Right lung (tissue), 5 donors: ENCODE results near the gene TRDMT1. TPM values are rescaled to one million over a fixed set of nuclear protein-coding genes. Genes with fewer than 3 reads are reported as not detected.
"Not testable (repeated sequence)": the region's sequence is repeated elsewhere in the genome, so short reads cannot be mapped to it uniquely, and the experiment has no call there.

ENCODE experiments used
- DNase-seq, 2 donors: peaks; one replicate each; pipeline ENCODE4 v3.0.0-alpha.2; 2013
- polyA plus RNA-seq, 5 donors: library from polyadenylated mRNA; unstranded; fragments of 120-200 nt; gene quantifications; one replicate each; pipeline versions ENCODE4 v1.2.1 to v1.2.3, GENCODE V29; 2013; ENCODE audit warnings: inconsistent platforms in 1 of 5, low replicate concordance in 1 of 5; ENCODE audit not compliant: insufficient read length in 5 of 5, insufficient read depth in 1 of 5

TRDMT1 gene
- polyA plus RNA-seq, 5 donors, result 7.6 to 20.7 (median 13.7) TPM

GRCh38 chr10:17138460-17139042 lies 62.9 kb downstream of the TRDMT1 start:
- DNase-seq, result peak; percentile 69 to 77

DNA sequence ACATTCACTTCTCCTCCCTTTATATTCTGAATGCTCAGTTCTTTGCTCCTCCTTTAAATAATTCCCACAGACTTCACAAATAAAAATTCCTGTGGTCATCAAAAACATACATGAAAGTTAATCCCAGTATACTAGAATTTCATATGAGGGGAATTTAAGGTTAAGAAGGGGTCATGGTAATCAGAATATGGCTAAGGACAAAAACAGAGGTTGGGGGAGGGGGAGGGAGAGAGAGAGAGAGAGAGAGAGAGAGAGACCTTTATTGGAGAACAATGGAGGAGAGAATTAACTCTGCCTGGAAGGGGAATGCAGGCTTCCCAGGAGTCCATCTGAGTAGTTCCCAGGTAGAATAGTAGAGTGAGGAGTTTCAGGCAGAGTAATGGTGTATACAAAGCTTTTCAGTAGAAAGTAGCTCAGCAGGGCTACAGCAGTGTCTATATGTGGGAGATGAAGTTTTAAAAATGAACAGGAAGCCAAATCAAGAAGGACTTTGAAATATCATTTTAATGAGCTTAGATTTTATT lies 66.7 kb downstream of the TRDMT1 start:
- no peak for DNase-seq

GRCh38 chr10:17134282-17134681 lies 67.2 kb downstream of the TRDMT1 start:
- DNase-seq, result no peak

- no peak for DNase-seq
These were observed 71.7 kb downstream of the TRDMT1 start, which contains the start of gene CUBN for GRCh38 chr10:17129741-17130140. Gene CUBN (minus strand): TSS chr10:17129811. CDS start chr10:17129765, 46 bp downstream.

DNA sequence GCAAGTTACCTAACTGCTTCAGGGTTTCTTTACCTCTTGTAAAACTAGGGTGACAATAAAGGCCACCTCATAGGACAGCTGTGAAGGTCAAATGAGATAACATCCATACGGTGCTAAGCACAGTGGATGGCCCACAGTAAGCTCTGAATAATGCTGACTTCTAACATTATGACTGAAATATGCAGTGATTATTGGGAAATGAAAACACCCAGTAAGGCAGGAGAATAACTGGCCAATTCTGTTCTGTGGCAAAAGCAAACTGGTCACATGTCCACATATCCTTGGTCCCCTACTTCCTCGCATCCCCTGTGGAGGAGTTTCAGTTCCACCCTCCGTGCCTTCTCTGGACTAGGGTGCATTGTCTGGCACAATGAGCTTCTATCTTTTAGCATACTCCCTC lies 73.2 kb downstream of the TRDMT1 start:
- DNase-seq, result no peak

- no peak for DNase-seq
These were observed 75.1 kb downstream of the TRDMT1 start for GRCh38 chr10:17126327-17126726.

- DNase-seq, result no peak
These were observed 76.1 kb downstream of the TRDMT1 start for GRCh38 chr10:17125206-17125893.

GRCh38 chr10:17123961-17124360 lies 77.5 kb downstream of the TRDMT1 start:
- DNase-seq, result no peak

GRCh38 chr10:17122726-17123661 lies 78.5 kb downstream of the TRDMT1 start:
- no peak for DNase-seq

- no peak for DNase-seq
These were observed 79.4 kb downstream of the TRDMT1 start for GRCh38 chr10:17122052-17122451.

DNA sequence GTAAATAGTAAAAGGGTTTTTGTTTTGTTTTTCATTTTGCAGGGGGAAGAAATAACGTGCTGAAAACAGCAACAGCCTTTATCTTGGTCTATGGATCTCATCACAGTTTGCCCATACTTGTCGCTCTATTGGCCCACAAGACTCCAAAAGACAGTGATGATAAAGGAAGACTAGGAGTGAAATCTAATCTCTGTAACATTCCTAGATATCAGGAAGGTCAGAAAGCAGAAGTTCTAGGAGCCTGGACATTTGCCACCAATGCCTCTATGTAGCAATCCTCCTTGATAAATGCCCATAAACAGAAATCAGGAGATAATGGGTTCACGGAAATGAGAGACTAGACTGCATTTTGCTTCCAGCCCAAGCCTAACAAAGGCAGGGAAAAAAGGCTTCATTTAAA lies 80.8 kb downstream of the TRDMT1 start:
- DNase-seq, result peak in 1 of 2 donors; percentile 15

DNA sequence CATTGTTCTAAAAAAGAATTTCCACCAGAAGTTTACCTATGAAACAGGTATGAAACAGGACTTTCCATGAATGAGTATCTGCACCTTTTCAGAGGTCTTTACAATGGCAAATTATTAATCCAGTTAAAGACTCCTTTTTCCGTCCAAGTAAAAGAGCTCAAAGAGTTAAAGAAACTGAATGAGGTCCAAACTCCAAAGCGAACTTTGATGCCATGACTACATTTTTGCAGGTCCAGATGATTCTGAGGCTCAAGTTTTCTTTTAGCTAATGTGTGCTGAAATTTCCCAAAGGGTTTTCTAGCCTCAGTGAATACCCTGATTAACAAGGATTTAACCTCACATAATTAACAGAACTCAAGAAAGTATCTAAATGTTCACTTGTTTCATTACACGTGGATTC lies 81.6 kb downstream of the TRDMT1 start:
- no peak for DNase-seq

GRCh38 chr10:17116193-17116592 lies 85.3 kb downstream of the TRDMT1 start:
- DNase-seq, result no peak

DNA sequence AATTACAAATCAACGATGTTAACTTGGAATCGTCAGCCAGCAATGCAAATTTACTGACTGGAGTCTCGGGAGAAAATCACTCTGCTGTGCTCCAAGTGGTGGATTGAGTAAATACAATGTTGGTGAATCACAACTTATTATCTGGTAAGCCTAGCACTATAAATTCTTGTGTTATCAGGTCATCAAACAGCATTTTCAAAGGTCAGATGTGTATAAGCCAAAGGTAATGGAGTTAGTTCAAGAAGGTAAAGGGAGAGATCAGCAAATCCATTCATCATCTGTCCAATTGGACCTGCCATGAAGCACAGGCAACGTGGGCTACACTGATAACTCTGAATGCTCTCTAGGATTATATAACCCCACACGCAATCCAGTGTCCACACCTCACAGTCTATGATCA lies 85.8 kb downstream of the TRDMT1 start:
- DNase-seq, result no peak

- DNase-seq, result not testable (repeated sequence)
These were observed 86.5 kb downstream of the TRDMT1 start for GRCh38 chr10:17114878-17115444.

DNA sequence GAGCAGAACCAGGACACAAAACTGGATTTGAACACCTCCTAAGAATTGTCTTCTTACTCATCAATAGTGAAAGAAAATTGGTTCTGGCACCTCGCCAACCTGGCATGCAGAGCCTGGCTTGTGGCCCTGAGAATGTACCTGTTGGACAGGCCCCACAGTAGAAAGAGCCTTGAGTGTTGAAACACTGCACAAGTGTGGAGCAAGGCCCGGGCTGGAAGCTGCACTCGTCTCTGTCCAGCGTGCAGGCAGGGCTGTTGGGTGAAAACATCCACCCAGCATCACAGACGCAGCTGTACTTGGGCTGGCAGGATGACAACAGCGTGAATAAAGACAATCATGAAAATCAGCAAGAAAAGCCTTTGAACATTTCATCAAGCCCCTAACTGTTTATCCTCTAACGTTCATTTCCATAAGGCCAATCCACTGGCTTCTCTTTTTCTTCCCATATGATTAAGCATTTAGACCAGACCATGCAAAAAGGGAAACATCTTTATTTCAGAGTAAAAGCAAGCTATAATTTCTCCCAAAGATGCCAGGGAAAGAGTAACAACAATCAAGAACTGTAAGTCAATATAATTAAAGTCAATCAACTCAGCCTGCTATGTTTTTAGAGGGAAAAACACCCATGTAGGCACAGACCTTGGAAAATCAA lies 87.5 kb downstream of the TRDMT1 start:
- peak; percentile 78 to 86 for DNase-seq

DNA sequence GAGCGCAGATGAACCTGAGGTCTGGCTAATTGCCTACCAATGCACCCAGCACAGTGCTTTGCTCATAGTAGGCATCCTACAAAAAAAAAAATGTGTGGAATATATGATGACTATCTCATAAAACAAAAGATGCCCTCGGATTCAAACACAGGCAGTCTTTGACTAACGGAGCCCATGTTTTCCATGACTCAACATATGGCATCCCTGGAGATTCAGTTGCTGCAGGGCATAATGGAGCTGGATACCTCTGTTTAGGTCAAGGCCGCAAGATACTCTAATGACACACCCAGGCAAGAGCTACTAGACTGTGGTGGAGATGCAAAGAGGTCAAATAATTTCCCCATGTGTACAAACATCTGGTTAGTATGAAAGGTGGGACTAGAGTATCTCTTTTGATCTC lies 88.1 kb downstream of the TRDMT1 start:
- no peak for DNase-seq

DNA sequence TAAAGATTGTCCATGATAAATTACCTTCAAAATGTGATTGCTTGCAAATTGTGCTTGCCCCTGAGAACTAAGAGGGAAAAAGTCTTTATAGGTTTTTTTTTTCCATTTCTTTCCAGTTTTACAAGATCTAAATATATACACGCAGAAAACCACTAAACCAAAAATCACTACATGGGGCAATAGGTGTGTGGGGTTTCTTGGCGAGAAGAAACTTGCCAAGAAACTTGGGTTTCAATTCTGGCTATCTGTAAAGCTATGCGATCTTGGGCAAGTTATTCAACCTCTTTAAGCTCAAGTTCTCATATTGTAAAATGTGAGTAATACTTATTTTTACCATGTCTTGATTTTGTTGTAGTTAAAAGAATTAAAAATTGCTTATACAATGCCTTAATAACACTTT lies 88.9 kb downstream of the TRDMT1 start:
- no peak for DNase-seq

DNA sequence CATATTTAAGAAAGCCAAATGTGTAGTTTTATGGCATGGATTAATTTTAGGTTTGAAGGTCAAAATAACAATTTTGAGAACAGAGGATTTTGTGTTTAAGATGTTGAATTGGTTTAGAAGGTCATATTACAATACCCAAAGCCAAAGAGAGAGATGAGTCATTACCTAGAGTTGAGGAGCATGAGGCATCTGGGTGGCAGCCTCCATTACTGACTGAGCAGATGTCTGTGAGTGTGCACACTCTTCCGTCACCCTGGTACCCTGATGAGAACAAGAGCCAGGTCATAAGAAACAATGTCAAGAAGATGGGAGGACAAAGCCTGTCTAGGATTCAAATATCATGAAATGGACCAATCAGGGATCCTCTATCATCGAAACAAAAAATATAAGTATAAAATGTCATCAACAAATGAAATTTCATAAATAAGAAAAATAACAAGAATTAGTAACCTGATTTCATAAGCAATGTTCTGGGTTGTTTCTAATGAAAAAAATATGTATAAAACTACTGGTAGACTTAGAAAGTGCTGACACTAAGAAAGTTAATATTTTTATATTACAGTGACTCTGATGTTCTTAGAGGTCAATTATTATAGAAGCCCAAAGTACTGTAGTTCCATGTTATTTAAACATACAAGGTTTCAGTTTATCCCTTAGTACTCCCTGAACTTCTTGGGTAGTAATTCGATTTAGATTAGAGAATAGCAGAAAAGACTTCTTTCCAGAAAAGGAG lies 91.8 kb downstream of the TRDMT1 start:
- no peak for DNase-seq

DNA sequence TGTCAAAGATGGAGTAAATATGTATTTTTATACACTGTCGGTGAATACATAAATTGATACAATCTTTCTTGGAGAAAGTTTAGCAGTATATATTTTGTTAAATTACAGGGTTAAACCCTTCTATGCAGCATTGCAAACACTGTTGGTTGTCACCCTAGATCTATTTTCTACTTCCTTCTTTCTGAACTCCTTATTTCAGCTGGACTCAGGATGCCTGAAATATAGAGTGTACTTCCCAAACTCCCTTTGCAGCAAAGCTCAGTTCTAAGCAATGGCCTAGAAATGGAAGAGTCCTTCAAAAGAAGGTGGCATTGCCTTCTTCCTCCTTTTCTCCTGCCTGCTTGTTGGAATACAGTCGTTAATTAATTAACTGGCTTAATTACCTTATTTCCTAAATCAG lies 92.4 kb downstream of the TRDMT1 start:
- no peak for DNase-seq

DNA sequence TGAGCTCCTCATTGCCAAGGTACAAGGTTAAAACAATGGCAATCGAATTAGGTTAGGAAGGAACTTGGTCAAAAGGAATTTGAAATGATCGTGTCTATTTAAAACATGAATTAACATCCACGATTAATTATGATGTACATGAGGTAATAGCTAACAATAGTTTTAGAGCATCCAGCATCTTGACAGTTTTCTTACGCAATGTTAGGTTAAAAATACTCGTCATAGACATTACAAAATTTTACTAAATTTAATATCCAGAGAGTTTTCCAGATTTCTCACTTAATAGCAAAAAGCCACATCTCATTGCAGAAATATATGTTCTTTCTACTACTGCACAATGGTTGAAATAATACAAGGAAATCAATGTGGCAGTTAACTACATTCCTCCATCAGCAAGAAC lies 94.5 kb downstream of the TRDMT1 start:
- DNase-seq, result no peak
